ENCODE measurements around the gene TMEM145.

- TF ChIP-seq TCF12 (IDR thresholded peaks at IDR 0.05; ENCODE audit: low read depth) (no peak), EGR1 (IDR thresholded peaks at IDR 0.05) (no peak), EP300 (IDR thresholded peaks at IDR 0.05; ENCODE audit: borderline replicate concordance) (no peak), TAF1 (IDR thresholded peaks at IDR 0.05; ENCODE audit: low read depth) (no peak), CEBPB (IDR thresholded peaks at IDR 0.05) (no peak), TEAD4 (IDR thresholded peaks at IDR 0.05) (no peak), ZBTB7A (IDR thresholded peaks at IDR 0.05; ENCODE audit: low read depth) (no peak)
Measured at GRCh38 chr19:42288387-42288786, 24.7 kb upstream of the TMEM145 start.
